NB4 (cell line): Measurements from ENCODE around the gene CD70.
"Not testable (repeated sequence)": the region's sequence is repeated elsewhere in the genome, so short reads cannot be mapped to it uniquely, and the experiment has no call there.

Experiments used
- DNase-seq: peaks from one replicate; pipeline ENCODE4 v3.0.0; 2010; ENCODE audit warnings: low read depth
- H3K4me3 ChIP-seq: one replicate; pipeline ENCODE4 v1.5.1; 2011; ENCODE audit warnings: mild to moderate bottlenecking, low read depth, low read length, moderate library complexity
- MYC ChIP-seq: IDR thresholded peaks from 2 replicates; pipeline ENCODE4 v1.6.1; 2011; ENCODE audit warnings: low read depth, low read length
- POLR2A ChIP-seq: IDR thresholded peaks from 2 replicates; pipeline ENCODE4 v1.6.1; 2011; ENCODE audit warnings: mild to moderate bottlenecking; ENCODE audit not compliant: insufficient read length; ENCODE audit errors: extremely low read depth
- TF ChIP-seq, protein P1 (sequence below): IDR thresholded peaks from 2 replicates; pipeline ENCODE4 v1.6.1; 2011; ENCODE audit warnings: low read depth, low read length
- TF ChIP-seq, protein P2 (sequence below): IDR thresholded peaks from one replicate; pipeline ENCODE4 v1.5.1; 2012; ENCODE audit warnings: low read depth, low read length

The CD70 gene, protein sequence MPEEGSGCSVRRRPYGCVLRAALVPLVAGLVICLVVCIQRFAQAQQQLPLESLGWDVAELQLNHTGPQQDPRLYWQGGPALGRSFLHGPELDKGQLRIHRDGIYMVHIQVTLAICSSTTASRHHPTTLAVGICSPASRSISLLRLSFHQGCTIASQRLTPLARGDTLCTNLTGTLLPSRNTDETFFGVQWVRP

GRCh38 chr19:6590827-6591319 is at the start of gene CD70:
Gene CD70 (minus strand): TSS chr19:6591150. CDS start chr19:6591002, 148 bp downstream.
- DNase-seq: peak; percentile 89
- TF ChIP-seq, protein P1, sequence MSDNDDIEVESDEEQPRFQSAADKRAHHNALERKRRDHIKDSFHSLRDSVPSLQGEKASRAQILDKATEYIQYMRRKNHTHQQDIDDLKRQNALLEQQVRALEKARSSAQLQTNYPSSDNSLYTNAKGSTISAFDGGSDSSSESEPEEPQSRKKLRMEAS: peak; percentile 65; the same call in 1 of the 2 replicates
- TF ChIP-seq MYC (0 out of 2 replicates have a peak, but pooled peaks have one; percentile 22), POLR2A (peak; percentile 62)
- TF ChIP-seq, protein P2, sequence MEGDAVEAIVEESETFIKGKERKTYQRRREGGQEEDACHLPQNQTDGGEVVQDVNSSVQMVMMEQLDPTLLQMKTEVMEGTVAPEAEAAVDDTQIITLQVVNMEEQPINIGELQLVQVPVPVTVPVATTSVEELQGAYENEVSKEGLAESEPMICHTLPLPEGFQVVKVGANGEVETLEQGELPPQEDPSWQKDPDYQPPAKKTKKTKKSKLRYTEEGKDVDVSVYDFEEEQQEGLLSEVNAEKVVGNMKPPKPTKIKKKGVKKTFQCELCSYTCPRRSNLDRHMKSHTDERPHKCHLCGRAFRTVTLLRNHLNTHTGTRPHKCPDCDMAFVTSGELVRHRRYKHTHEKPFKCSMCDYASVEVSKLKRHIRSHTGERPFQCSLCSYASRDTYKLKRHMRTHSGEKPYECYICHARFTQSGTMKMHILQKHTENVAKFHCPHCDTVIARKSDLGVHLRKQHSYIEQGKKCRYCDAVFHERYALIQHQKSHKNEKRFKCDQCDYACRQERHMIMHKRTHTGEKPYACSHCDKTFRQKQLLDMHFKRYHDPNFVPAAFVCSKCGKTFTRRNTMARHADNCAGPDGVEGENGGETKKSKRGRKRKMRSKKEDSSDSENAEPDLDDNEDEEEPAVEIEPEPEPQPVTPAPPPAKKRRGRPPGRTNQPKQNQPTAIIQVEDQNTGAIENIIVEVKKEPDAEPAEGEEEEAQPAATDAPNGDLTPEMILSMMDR: no peak
- H3K4me3 ChIP-seq: peak within 1 kb of the TSS; percentile 67

- not testable (repeated sequence) for H3K4me3 ChIP-seq, DNase-seq
Measured at GRCh38 chr19:6640333-6640732, 49.4 kb upstream of the CD70 start.

DNA sequence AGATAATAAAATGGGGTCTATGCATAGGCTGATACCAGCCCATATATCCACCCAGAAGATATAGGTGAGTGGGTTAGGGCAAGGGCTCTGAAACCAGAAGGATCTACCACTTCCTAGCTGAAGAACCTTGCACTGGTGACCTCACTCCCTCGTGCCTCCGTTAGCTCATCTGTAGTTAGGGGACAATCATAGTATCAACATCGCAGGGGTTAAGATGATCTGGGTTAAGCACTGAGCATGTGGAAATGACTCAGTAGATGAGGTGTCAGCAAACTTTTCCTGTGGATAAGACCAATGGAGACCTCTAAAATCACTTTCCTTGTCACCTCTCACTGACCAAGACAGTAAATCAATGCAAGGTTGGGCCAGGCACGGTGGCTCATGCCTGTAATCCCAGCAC is 48.5 kb upstream of the CD70 start:
- DNase-seq: no peak
- TF ChIP-seq, protein P2: no peak
- TF ChIP-seq, protein P1: no peak
- no peak for TF ChIP-seq MYC
- no peak for TF ChIP-seq POLR2A

GRCh38 chr19:6633456-6633813 is 42.5 kb upstream of the CD70 start:
- not testable (repeated sequence) for DNase-seq

More for the DNA sequence above, 48.5 kb upstream of the CD70 start:
- no peak overlapping the region for H3K4me3 ChIP-seq

GRCh38 chr19:6632747-6633455 is 42.0 kb upstream of the CD70 start:
- DNase-seq: peak; percentile 71
- not testable (repeated sequence) for H3K4me3 ChIP-seq
- TF ChIP-seq, protein P2: peak; percentile 52

More at GRCh38 chr19:6633456-6633813, 42.5 kb upstream of the CD70 start:
- not testable (repeated sequence) for H3K4me3 ChIP-seq

DNA sequence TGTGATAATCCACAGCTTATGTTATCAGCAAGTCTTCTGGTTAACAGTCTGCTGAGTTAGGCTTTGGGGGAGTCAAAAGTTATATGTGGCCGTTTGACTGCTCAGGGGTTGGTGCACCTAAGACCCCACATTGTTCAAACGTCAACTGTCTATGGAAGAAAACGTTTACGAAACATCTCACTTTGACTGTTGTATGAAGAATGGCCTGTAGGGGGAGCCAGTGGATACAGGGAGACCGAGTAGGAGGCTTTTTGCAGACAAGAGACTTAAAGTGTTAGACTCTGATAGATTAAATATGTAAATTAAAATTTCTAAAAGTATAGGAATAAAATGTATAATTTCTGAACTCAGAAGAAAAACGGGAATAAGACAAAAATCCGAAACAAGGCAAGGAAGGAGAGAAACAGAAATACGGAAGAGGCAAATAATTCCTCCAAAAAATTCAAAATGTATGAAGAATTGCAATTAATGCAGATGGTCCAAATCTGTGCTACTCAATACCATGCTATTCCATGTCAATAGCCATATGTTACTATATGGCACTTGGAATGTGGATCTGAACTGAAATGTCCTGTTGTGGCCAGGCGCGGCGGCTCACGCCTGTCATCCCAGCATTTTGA is 41.2 kb upstream of the CD70 start:
- peak; percentile 82 for DNase-seq
- peak; percentile 22; the same call in 1 of the 2 replicates for TF ChIP-seq MYC
- TF ChIP-seq, protein P2: peak; percentile 65
- no peak for TF ChIP-seq POLR2A
- TF ChIP-seq, protein P1: peak; percentile 44
- H3K4me3 ChIP-seq: no peak overlapping the region

- TF ChIP-seq, protein P1: no peak
- TF ChIP-seq POLR2A: no peak
- TF ChIP-seq, protein P2: no peak
- no peak for TF ChIP-seq MYC
Measured at GRCh38 chr19:6626764-6627163, 35.8 kb upstream of the CD70 start.

More at GRCh38 chr19:6626764-6627163, 35.8 kb upstream of the CD70 start:
- no peak for DNase-seq
- H3K4me3 ChIP-seq: no peak overlapping the region
